GM23338 (cell line): ENCODE results near the gene GPBP1L1. TPM values are rescaled to one million over a fixed set of nuclear protein-coding genes. Genes with fewer than 3 reads are reported as not detected.
A peak's percentile ranks its signal among the peaks of the same experiment; 100 is the strongest.
"Not testable (repeated sequence)": the region's sequence is repeated elsewhere in the genome, so short reads cannot be mapped to it uniquely, and the experiment has no call there.

Experiments used
- ATAC-seq: fragments of 200-7000 bp; cut with Tn5 transposase; 3 replicates; pipeline ENCODE4 v1.9.1; 2020
- DNase-seq: peaks from one replicate; pipeline ENCODE4 v3.0.0-alpha.2; 2015; ENCODE audit warnings: low spot score
- H2AFZ ChIP-seq: fragments of 200-600 bp; sonication (generic); 2 replicates; pipeline ENCODE4 v1.8.0; 2016; ENCODE audit warnings: antibody characterized with exemption, mild to moderate bottlenecking, moderate library complexity
- H3F3A ChIP-seq: fragments of 200-600 bp; sonication (generic); replicated peaks from 2 replicates; pipeline ENCODE4 v1.8.0; 2017; ENCODE audit warnings: antibody characterized with exemption, mixed run types, low read depth
- H3K27ac ChIP-seq: fragments of 200-600 bp; sonication (generic); 2 replicates; pipeline ENCODE4 v1.6.1; 2016; ENCODE audit warnings: low read depth
- H3K27me3 ChIP-seq: fragments of 200-600 bp; sonication (generic); 2 replicates; pipeline ENCODE4 v1.8.0; 2016; ENCODE audit warnings: mild to moderate bottlenecking, mixed run types, moderate library complexity; ENCODE audit not compliant: insufficient read depth
- H3K36me3 ChIP-seq: fragments of 200-600 bp; sonication (generic); 2 replicates; pipeline ENCODE4 v1.8.0; 2016; ENCODE audit warnings: mild to moderate bottlenecking; ENCODE audit not compliant: insufficient read depth
- H3K4me1 ChIP-seq: fragments of 200-600 bp; sonication (generic); 2 replicates; pipeline ENCODE4 v1.8.0; 2016; ENCODE audit warnings: mild to moderate bottlenecking, moderate library complexity; ENCODE audit not compliant: insufficient read depth
- H3K4me2 ChIP-seq: fragments of 200-600 bp; sonication (generic); 2 replicates; pipeline ENCODE4 v1.7.1; 2017; ENCODE audit warnings: mixed run types
- H3K4me3 ChIP-seq: fragments of 200-600 bp; sonication (generic); 2 replicates; pipeline ENCODE4 v1.6.1; 2016; ENCODE audit warnings: mixed run types
- H3K79me2 ChIP-seq: fragments of 200-600 bp; sonication (generic); replicated peaks from 2 replicates; pipeline ENCODE4 v1.8.0; 2017; ENCODE audit warnings: mild to moderate bottlenecking; ENCODE audit not compliant: insufficient read depth
- H3K9me2 ChIP-seq: fragments of 200-600 bp; sonication (generic); 2 replicates; pipeline ENCODE4 v1.8.0; 2017; ENCODE audit not compliant: insufficient read depth
- H4K20me1 ChIP-seq: fragments of 200-600 bp; sonication (generic); replicated peaks from 2 replicates; pipeline ENCODE4 v1.8.0; 2017; ENCODE audit warnings: mild to moderate bottlenecking; ENCODE audit not compliant: insufficient read depth
- H3K27ac Mint-ChIP-seq: 2 replicates; pipeline ENCODE4 v1.8.0; 2020; ENCODE audit warnings: inconsistent platforms, mild to moderate bottlenecking, moderate library complexity, mixed read lengths
- H3K27me3 Mint-ChIP-seq: 3 replicates; pipeline ENCODE4 v1.8.0; 2022; ENCODE audit warnings: low read depth, mild to moderate bottlenecking, moderate library complexity, mixed read lengths, inconsistent platforms; ENCODE audit not compliant: insufficient read depth, poor library complexity
- H3K36me3 Mint-ChIP-seq: 3 replicates; pipeline ENCODE4 v1.8.0; 2021; ENCODE audit warnings: low read depth, mild to moderate bottlenecking, inconsistent platforms, moderate library complexity, mixed read lengths
- H3K4me1 Mint-ChIP-seq: 3 replicates; pipeline ENCODE4 v1.8.0; 2020; ENCODE audit warnings: mild to moderate bottlenecking, inconsistent platforms, mixed read lengths
- H3K4me3 Mint-ChIP-seq: 3 replicates; pipeline ENCODE4 v1.8.0; 2021; ENCODE audit warnings: moderate library complexity, mild to moderate bottlenecking, inconsistent platforms, mixed read lengths
- H3K9me3 Mint-ChIP-seq: 3 replicates; pipeline ENCODE4 v1.8.0; 2020; ENCODE audit warnings: moderate library complexity, mild to moderate bottlenecking, inconsistent platforms, mixed read lengths
- CREB1 ChIP-seq: fragments of 250-450 bp; sonication (Bioruptor Pico); IDR thresholded peaks from 2 replicates; pipeline ENCODE4 v1.5.0; 2020; ENCODE audit warnings: low read depth, mild to moderate bottlenecking, moderate library complexity
- ETS1 ChIP-seq: IDR thresholded peaks from 2 replicates; pipeline ENCODE4 v1.6.1; 2016; ENCODE audit warnings: antibody characterized with exemption
- EZH2 ChIP-seq: fragments of 200-600 bp; sonication (generic); IDR thresholded peaks from one replicate; pipeline ENCODE4 v1.8.0; 2017; ENCODE audit warnings: antibody characterized with exemption, mild to moderate bottlenecking, low read depth; ENCODE audit not compliant: unreplicated experiment
- EZH2phosphoT487 ChIP-seq: fragments of 200-600 bp; sonication (generic); IDR thresholded peaks from one replicate; pipeline ENCODE4 v1.8.1; 2018; ENCODE audit warnings: antibody characterized with exemption; ENCODE audit not compliant: unreplicated experiment
- POLR2AphosphoS5 ChIP-seq: IDR thresholded peaks from 2 replicates; pipeline ENCODE4 v1.6.1; 2016; ENCODE audit warnings: antibody characterized with exemption, low read depth
- REST ChIP-seq: IDR thresholded peaks from one replicate; pipeline ENCODE4 v1.6.1; 2018; ENCODE audit warnings: antibody characterized with exemption; ENCODE audit not compliant: unreplicated experiment
- polyA plus RNA-seq: library from polyadenylated mRNA; unstranded; fragments of >200 nt; fragmentation: Nextera tagmentation; extraction: Ambion mirVana; gene quantifications from 2 replicates; pipeline ENCODE4 v1.2.1, GENCODE V29; 2016
- total RNA-seq: library from RNA; depleted of rRNA; stranded (reverse); fragments of >200 nt; shearing (Covaris generic); gene quantifications from 2 replicates; pipeline ENCODE4 v1.2.3, GENCODE V29; 2014

Gene GPBP1L1
- total and polyA plus RNA-seq, 2 experiments from 2014 or later = 61.7 to 117 TPM

GRCh38 chr1:45730780-45731319 is 44.5 kb upstream of the GPBP1L1 start (continued):
- no peak for TF ChIP-seq ETS1

GRCh38 chr1:45730075-45730779 is 43.9 kb upstream of the GPBP1L1 start:
- peak overlapping the region; percentile 49; the same call in 1 of the 2 replicates for H3K27ac Mint-ChIP-seq
- Histone ChIP-seq H2AFZ (no peak overlapping the region), H3K4me3 (no peak overlapping the region), H3F3A (no peaks in the 10 kb centered on the region), H3K9me2 (no peaks in the 10 kb centered on the region), H3K79me2 (no peaks in the 10 kb centered on the region), H3K36me3 (no peaks in the 10 kb centered on the region), H3K4me1 (0 out of 2 replicates have a peak, but pooled peaks cover 6% of the 10 kb centered on the region), H3K27me3 (no peaks in the 10 kb centered on the region), H3K4me2 (0 out of 2 replicates have a peak overlapping the region, but pooled peaks have one; percentile 24), H3K27ac (no peak overlapping the region), H4K20me1 (no peaks in the 10 kb centered on the region)
- H3K9me3 Mint-ChIP-seq = no peaks in the 10 kb centered on the region; the same call in 2 of the 3 replicates
- TF ChIP-seq POLR2AphosphoS5 (no peak), EZH2 (no peak), CREB1 (CRISPR knock-in tag) (no peak), REST (no peak), EZH2phosphoT487 (no peak)
- H3K27me3 Mint-ChIP-seq = peaks cover 4% of the 10 kb centered on the region
- H3K36me3 Mint-ChIP-seq = peaks cover 3% of the 10 kb centered on the region; the same call in 2 of the 3 replicates
- DNase-seq (peak; percentile 30), ATAC-seq (peak; percentile 71)
- H3K4me1 Mint-ChIP-seq = peaks cover 10% of the 10 kb centered on the region
- peak overlapping the region; percentile 35; the same call in 1 of the 3 replicates for H3K4me3 Mint-ChIP-seq

- not testable (repeated sequence) for H3K27ac ChIP-seq, H3K27me3 ChIP-seq, ATAC-seq, H3K4me1 ChIP-seq, H3K9me3 Mint-ChIP-seq, H3K36me3 ChIP-seq, H3K9me2 ChIP-seq, H3K79me2 ChIP-seq, H3K4me3 Mint-ChIP-seq, H3K27me3 Mint-ChIP-seq, H3K4me2 ChIP-seq, H4K20me1 ChIP-seq, H2AFZ ChIP-seq, H3K27ac Mint-ChIP-seq, DNase-seq, H3K4me3 ChIP-seq, H3F3A ChIP-seq
- peaks cover 11% of the 10 kb centered on the region; the same call in 2 of the 3 replicates for H3K36me3 Mint-ChIP-seq
- peaks cover 10% of the 10 kb centered on the region for H3K4me1 Mint-ChIP-seq
These were observed 39.7 kb upstream of the GPBP1L1 start for GRCh38 chr1:45726007-45726406.
